MM.1S (cell line): Measurements from ENCODE around the gene RGS12.

Source experiments
- DNase-seq: peaks from one replicate; pipeline ENCODE4 v3.0.0-alpha.2; 2015
- H2AFZ ChIP-seq: fragments of 300-600 bp; sonication (generic); 2 replicates; pipeline ENCODE4 v1.6.0; 2016; ENCODE audit warnings: antibody characterized with exemption, low read length
- H3F3A ChIP-seq: fragments of 300-600 bp; sonication (generic); 2 replicates; pipeline ENCODE4 v1.6.1; 2016; ENCODE audit warnings: mild to moderate bottlenecking, antibody characterized with exemption, low read length, moderate library complexity, mixed read lengths; ENCODE audit not compliant: insufficient read depth
- H3K27ac ChIP-seq: fragments of 300-600 bp; sonication (generic); 2 replicates; pipeline ENCODE4 v1.5.1; 2016; ENCODE audit warnings: mild to moderate bottlenecking, low read length
- H3K27me3 ChIP-seq: fragments of 300-600 bp; sonication (generic); replicated peaks from 2 replicates; pipeline ENCODE4 v1.6.0; 2016; ENCODE audit warnings: low read length; ENCODE audit not compliant: insufficient read depth
- H3K36me3 ChIP-seq: fragments of 300-600 bp; sonication (generic); replicated peaks from 2 replicates; pipeline ENCODE4 v1.6.1; 2016; ENCODE audit warnings: mild to moderate bottlenecking, low read length, mixed read lengths; ENCODE audit not compliant: insufficient read depth
- H3K4me1 ChIP-seq: fragments of 300-600 bp; sonication (generic); 2 replicates; pipeline ENCODE4 v1.6.1; 2016; ENCODE audit warnings: low read length, mixed read lengths
- H3K4me2 ChIP-seq: fragments of 300-600 bp; sonication (generic); 2 replicates; pipeline ENCODE4 v1.6.0; 2016; ENCODE audit warnings: low read depth, low read length
- H3K4me3 ChIP-seq: fragments of 300-600 bp; sonication (generic); 2 replicates; pipeline ENCODE4 v1.5.1; 2016; ENCODE audit warnings: low read length, mixed read lengths
- H3K79me2 ChIP-seq: fragments of 300-600 bp; sonication (generic); 2 replicates; pipeline ENCODE4 v1.6.1; 2016; ENCODE audit warnings: mixed run types, low read length, mixed read lengths
- H3K9ac ChIP-seq: fragments of 300-600 bp; sonication (generic); 2 replicates; pipeline ENCODE4 v1.6.1; 2016; ENCODE audit warnings: low read length, mixed read lengths
- H3K9me2 ChIP-seq: fragments of 300-600 bp; sonication (generic); replicated peaks from 2 replicates; pipeline ENCODE4 v1.6.1; 2016; ENCODE audit warnings: mild to moderate bottlenecking, low read length, mixed read lengths; ENCODE audit not compliant: insufficient read depth
- H3K9me3 ChIP-seq: fragments of 300-600 bp; sonication (generic); replicated peaks from 2 replicates; pipeline ENCODE4 v1.6.1; 2016; ENCODE audit warnings: mild to moderate bottlenecking, low read length, mixed read lengths; ENCODE audit not compliant: insufficient read depth
- H4K20me1 ChIP-seq: fragments of 300-600 bp; sonication (generic); 2 replicates; pipeline ENCODE4 v1.6.1; 2016; ENCODE audit warnings: mild to moderate bottlenecking, low read length, moderate library complexity, mixed read lengths; ENCODE audit not compliant: insufficient read depth
- CTCF ChIP-seq: fragments of 300-600 bp; sonication (generic); IDR thresholded peaks from 2 replicates; pipeline ENCODE4 v1.5.1; 2016; ENCODE audit warnings: antibody characterized with exemption, low read length, mixed read lengths
- EZH2 ChIP-seq: fragments of 300-600 bp; sonication (generic); optimal IDR thresholded peaks from 2 replicates; pipeline ENCODE3; 2017; ENCODE audit warnings: low read depth, mild to moderate bottlenecking, antibody characterized with exemption, low read length, mixed read lengths
- EZH2phosphoT487 ChIP-seq: fragments of 300-600 bp; sonication (generic); IDR thresholded peaks from 2 replicates; pipeline ENCODE4 v1.6.1; 2018; ENCODE audit warnings: antibody characterized with exemption, low read length

Gene RGS12

GRCh38 chr4:3310301-3311094 lies 17.7 kb downstream of the RGS12 start:
- H3F3A ChIP-seq = no peaks in the 10 kb centered on the region
- H3K27ac ChIP-seq = no peak overlapping the region
- H3K27me3 ChIP-seq = no peaks in the 10 kb centered on the region
- H3K4me1 ChIP-seq = no peaks in the 10 kb centered on the region
- no peak for DNase-seq
- H3K9ac ChIP-seq = no peak overlapping the region
- H3K79me2 ChIP-seq = peaks cover 9% of the 10 kb centered on the region
- no peaks in the 10 kb centered on the region for H3K36me3 ChIP-seq
- H3K4me3 ChIP-seq = no peak overlapping the region
- H3K4me2 ChIP-seq = no peak overlapping the region
- H3K9me3 ChIP-seq = no peaks in the 10 kb centered on the region
- TF ChIP-seq EZH2 (no peak), CTCF (no peak), EZH2phosphoT487 (no peak)
- no peaks in the 10 kb centered on the region for H4K20me1 ChIP-seq
- no peaks in the 10 kb centered on the region for H3K9me2 ChIP-seq
- H2AFZ ChIP-seq = no peak overlapping the region

DNA sequence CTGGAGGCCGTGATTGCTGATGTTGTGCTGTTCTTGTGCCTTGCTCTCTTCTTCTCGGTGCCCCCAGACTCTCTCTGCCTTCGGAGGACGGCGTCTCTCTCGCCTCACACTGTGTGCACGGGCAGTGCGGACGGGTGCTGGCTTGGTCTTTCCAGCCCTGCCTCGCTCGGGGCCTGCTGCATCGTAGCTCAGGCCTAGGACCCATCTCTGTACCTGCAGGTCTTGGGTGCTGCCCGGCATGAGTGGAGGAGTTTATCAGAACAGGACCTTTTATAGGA lies 18.2 kb downstream of the RGS12 start:
- H3K4me3 ChIP-seq = no peak overlapping the region
- H3K79me2 ChIP-seq = peaks cover 7% of the 10 kb centered on the region
- no peaks in the 10 kb centered on the region for H3K36me3 ChIP-seq
- H4K20me1 ChIP-seq = no peaks in the 10 kb centered on the region
- DNase-seq = no peak
- H3F3A ChIP-seq = no peaks in the 10 kb centered on the region
- TF ChIP-seq CTCF = no peak
- H3K9me2 ChIP-seq = no peaks in the 10 kb centered on the region
- no peak overlapping the region for H2AFZ ChIP-seq
- no peak overlapping the region for H3K27ac ChIP-seq
- H3K9ac ChIP-seq = no peak overlapping the region
- H3K9me3 ChIP-seq = no peaks in the 10 kb centered on the region
- H3K27me3 ChIP-seq = no peaks in the 10 kb centered on the region
- no peak overlapping the region for H3K4me2 ChIP-seq
- H3K4me1 ChIP-seq = no peaks in the 10 kb centered on the region

DNA sequence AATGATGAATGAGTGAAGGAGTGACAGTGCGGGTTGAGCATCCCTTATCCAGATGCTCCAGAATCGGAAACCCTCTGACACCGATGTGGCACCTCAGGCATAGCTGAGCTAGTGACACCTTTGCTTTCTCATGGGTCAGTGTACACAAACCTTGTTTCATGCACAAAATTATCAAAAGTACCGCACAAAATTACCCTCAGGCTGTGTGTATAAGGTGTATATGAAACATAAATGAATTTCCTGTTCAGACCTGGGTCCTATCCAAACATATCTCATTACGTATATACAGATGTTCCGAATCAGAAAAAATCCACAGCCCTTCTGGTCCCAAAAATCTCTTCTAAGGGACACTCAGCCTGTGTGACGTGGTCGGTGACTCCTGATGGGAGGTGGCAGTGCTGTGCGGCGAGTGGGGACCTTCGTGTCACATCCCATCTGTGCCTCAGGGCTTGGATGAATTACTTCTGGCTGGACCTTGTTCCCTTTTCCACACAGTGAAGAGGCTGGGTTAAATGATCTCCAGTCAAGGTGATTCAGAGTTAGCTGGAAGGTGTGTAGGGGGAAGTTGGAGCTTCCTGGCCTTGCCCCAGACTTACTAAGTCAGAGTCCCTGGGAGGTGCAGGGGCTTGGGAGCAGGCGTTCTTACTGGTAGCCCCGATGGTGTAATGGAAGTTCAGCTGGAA lies 18.8 kb downstream of the RGS12 start:
- no peak overlapping the region for H3K9ac ChIP-seq
- H3K4me2 ChIP-seq = no peak overlapping the region
- TF ChIP-seq EZH2phosphoT487 (no peak), EZH2 (no peak), CTCF (no peak)
- no peaks in the 10 kb centered on the region for H3K9me2 ChIP-seq
- no peak overlapping the region for H3K4me3 ChIP-seq
- no peaks in the 10 kb centered on the region for H3K9me3 ChIP-seq
- H3F3A ChIP-seq = no peaks in the 10 kb centered on the region
- H4K20me1 ChIP-seq = no peaks in the 10 kb centered on the region
- DNase-seq = no peak
- no peaks in the 10 kb centered on the region for H3K4me1 ChIP-seq
- H3K27ac ChIP-seq = no peak overlapping the region
- no peak overlapping the region for H2AFZ ChIP-seq
- no peaks in the 10 kb centered on the region for H3K27me3 ChIP-seq
- no peaks in the 10 kb centered on the region for H3K36me3 ChIP-seq
- H3K79me2 ChIP-seq = peaks cover 6% of the 10 kb centered on the region; the same call in 1 of the 2 replicates
